GM06990 (cell line): ENCODE measurements around the gene BUD13.

Source experiments
- DNase-seq: peaks from one replicate; pipeline ENCODE4 v3.0.0-alpha.2; 2011; ENCODE audit not compliant: insufficient read length; ENCODE audit errors: extremely low read depth
- H3K27me3 ChIP-seq: replicated peaks from 2 replicates; pipeline ENCODE4 v1.6.0; 2011; ENCODE audit warnings: low read length; ENCODE audit not compliant: control insufficient read depth, insufficient read depth
- H3K36me3 ChIP-seq: 2 replicates; pipeline ENCODE4 v1.5.1; 2011; ENCODE audit warnings: low read length; ENCODE audit not compliant: control insufficient read depth, insufficient read depth
- H3K4me3 ChIP-seq: replicated peaks from 2 replicates; pipeline ENCODE4 v1.5.1; 2011; ENCODE audit warnings: low read depth, mild to moderate bottlenecking, control low read depth, low read length
- CTCF ChIP-seq: IDR thresholded peaks from 2 replicates; pipeline ENCODE4 v1.5.1; 2011; ENCODE audit warnings: low read length, control low read depth, mild to moderate bottlenecking, inconsistent platforms; ENCODE audit not compliant: insufficient read depth, poor library complexity, severe bottlenecking

Gene BUD13

DNA sequence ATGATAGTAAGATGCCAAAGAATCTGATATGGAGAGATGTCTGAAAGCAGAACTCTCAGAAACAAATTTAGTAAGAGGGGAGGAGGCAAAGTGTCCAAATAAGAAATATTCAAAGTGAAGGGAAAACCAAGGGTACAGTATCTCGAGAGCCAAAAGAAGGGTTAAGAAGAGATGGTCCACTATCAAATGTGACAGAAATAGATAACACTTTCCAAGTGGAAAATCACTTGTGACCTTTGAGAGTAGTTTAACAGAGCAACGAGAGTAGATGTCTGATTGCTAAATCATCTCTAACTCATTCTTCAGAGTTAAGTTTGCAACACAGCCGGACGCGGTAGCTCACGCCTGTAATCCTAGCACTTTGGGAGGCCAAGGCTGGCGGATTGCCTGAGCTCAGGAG, 4.3 kb upstream of the BUD13 start:
- Histone ChIP-seq H3K27me3 (no peaks in the 10 kb centered on the region), H3K4me3 (no peak overlapping the region), H3K36me3 (peaks cover 25% of the 10 kb centered on the region)
- no peak for TF ChIP-seq CTCF
- no peak for DNase-seq

DNA sequence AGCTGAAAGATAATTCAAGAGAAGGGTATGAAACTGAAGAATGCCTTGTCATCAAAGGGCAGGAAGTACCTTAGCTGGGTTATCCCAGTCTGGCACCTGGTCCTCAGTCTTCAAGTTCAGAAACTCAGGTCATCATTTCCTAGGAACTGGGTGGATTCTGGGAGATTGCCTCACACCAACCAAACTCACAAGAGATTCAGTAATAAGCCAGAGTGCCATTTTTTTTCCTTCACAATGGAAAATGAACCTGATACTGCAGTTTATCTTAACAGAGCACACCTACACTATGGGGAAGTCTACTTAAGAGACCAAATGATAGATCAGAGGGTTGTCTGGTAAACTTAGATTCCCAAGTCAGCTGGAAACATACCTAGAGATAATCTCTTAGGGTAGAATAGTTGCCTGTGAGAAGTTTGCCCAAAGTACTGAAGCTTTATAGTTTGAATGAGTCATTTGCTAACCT, 3.8 kb upstream of the BUD13 start:
- no peak overlapping the region for H3K4me3 ChIP-seq
- peaks cover 23% of the 10 kb centered on the region for H3K36me3 ChIP-seq
- DNase-seq: no peak
- TF ChIP-seq CTCF: no peak
- H3K27me3 ChIP-seq: no peaks in the 10 kb centered on the region

DNA sequence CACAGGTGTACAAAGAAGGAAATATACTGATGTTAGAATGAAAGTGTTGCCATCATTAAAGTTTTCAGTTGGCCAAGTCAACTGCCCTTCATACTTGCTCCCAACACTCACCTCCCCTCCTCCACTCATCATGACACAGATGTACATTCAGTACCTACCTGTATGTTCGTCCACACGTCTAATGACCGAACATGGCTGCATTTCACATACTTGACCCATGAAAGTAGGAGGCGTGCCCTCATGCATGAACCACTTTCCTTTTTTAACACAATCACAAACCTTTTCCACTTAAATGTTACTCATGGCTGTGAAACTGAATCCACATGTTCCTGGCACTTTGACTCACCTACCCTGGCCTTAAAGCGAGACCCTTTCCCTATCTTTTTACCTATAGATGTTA, 3.2 kb upstream of the BUD13 start:
- H3K4me3 ChIP-seq: no peak overlapping the region
- DNase-seq: no peak
- no peak for TF ChIP-seq CTCF
- H3K36me3 ChIP-seq: peaks cover 20% of the 10 kb centered on the region
- H3K27me3 ChIP-seq: no peaks in the 10 kb centered on the region

DNA sequence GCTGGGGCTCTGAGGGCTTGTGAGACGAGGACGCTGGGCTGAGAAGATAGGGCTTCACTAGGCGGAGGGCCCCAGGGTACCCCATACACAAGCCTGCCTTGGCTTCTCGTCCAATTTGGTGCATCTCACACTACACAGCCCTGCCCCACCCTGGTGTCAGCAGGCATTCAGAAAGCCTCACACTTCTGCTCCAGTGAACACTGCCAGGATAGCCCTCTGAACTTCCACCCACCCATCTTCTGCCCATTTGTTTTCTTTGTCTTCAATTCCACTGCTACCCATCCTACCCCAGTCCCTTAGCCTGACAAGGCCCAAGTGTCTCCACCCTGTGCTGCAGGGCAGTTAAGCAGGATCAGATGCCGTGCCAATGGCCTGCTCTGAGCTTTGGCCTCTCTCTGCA, 1.9 kb upstream of the BUD13 start:
- Histone ChIP-seq H3K36me3 (peaks cover 18% of the 10 kb centered on the region), H3K4me3 (no peak overlapping the region), H3K27me3 (no peaks in the 10 kb centered on the region)
- no peak for TF ChIP-seq CTCF
- no peak for DNase-seq

DNA sequence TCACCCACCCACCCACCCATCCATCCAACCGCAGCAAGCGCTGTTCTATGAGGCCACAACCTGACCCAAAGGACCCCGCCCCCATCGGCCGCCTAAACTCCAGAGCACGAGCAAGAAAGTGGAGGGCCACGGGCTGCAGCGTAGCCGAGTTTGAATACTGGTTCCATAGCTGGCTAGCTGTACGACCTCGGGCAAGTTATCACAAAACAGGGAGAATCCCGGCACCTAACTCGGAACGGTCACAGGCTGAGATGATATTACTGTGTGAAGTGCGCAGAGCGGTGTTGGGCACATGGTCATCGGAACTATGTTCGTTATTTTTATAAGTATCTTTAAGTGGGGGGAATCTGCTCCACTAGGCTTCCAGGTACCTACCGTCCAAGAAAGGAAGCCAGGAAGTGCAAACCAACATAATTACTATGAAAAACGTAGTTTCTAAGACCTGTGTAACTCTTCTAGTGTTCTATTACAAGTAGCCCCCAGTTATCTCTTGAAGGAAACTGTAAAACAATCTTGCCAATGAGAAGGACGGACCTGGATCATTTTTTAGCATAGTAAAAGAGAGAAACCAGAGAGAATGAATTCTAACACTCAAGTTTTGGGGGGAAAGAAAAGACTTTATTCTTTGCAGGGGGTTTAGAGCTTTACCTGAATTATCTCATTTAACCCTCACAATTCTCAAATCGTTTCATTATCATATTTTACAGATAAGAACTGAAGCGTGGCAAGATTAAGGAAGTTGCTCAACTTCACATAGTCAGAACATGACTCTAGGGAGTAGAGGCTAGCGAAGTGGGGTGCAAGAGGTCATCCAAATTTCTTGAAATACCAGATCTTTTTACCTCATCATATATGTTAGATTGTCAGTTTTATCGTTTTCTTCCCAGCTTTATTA, 663 bp upstream of the BUD13 start:
- Histone ChIP-seq H3K4me3 (peak overlapping the region; percentile 82), H3K27me3 (no peaks in the 10 kb centered on the region), H3K36me3 (peaks cover 9% of the 10 kb centered on the region)
- no peak for DNase-seq
- TF ChIP-seq CTCF: no peak
